ENCODE results near the gene WNT5B.

GRCh38 chr12:1622406-1622805 lies 6.6 kb upstream of the WNT5B start:
- TF ChIP-seq POLR2A (IDR thresholded peaks at IDR 0.05), result no peak
- TF ChIP-seq CTCF (IDR thresholded peaks at IDR 0.05), result no peak

Measured in ovary (tissue), 3 donors.